Neural cell (in vitro differentiated cells): ENCODE measurements around the gene GRIN2C. TPM values are rescaled to one million over a fixed set of nuclear protein-coding genes. Genes with fewer than 3 reads are reported as not detected.

Source experiments
- H2AFZ ChIP-seq: fragments of 200-600, 300-800 bp; sonication (generic), shearing (Covaris generic); 2 replicates; pipeline ENCODE4 v1.6.0; 2014; ENCODE audit warnings: low read depth, mild to moderate bottlenecking, antibody characterized with exemption, low read length, moderate library complexity
- H3F3A ChIP-seq: fragments of 200-600 bp; shearing (Covaris generic); 2 replicates; pipeline ENCODE4 v1.6.1; 2016; ENCODE audit warnings: mild to moderate bottlenecking, moderate library complexity, mixed read lengths, antibody characterized with exemption, low read length; ENCODE audit not compliant: insufficient read depth, poor library complexity, severe bottlenecking
- H3K27ac ChIP-seq: fragments of 200-600, 300-800 bp; sonication (generic), shearing (Covaris generic); 2 replicates; pipeline ENCODE4 v1.5.1; 2014; ENCODE audit warnings: mild to moderate bottlenecking, low read length, moderate library complexity
- H3K27me3 ChIP-seq: fragments of 300-800, 200-600 bp; sonication (generic), shearing (Covaris generic); 2 replicates; pipeline ENCODE4 v1.6.0; 2014; ENCODE audit warnings: mild to moderate bottlenecking, low read depth, low read length, moderate library complexity; ENCODE audit not compliant: insufficient read depth
- H3K36me3 ChIP-seq: fragments of 300-800, 200-600 bp; sonication (generic), shearing (Covaris generic); 2 replicates; pipeline ENCODE4 v1.5.1; 2014; ENCODE audit warnings: mild to moderate bottlenecking, antibody characterized with exemption, low read length, moderate library complexity; ENCODE audit not compliant: insufficient read depth
- H3K4me2 ChIP-seq: fragments of 300-800, 200-600 bp; sonication (generic), shearing (Covaris generic); 2 replicates; pipeline ENCODE4 v1.6.0; 2014; ENCODE audit warnings: mild to moderate bottlenecking, low read length
- H3K4me3 ChIP-seq: fragments of 300-800, 200-600 bp; sonication (generic), shearing (Covaris generic); 2 replicates; pipeline ENCODE4 v1.5.1; 2014; ENCODE audit warnings: mild to moderate bottlenecking, low read length, moderate library complexity
- H3K79me2 ChIP-seq: fragments of 200-600 bp; shearing (Covaris generic); replicated peaks from 2 replicates; pipeline ENCODE4 v1.6.0; 2014; ENCODE audit warnings: mild to moderate bottlenecking, low read length, moderate library complexity; ENCODE audit not compliant: insufficient read depth
- H3K9ac ChIP-seq: fragments of 300-800, 200-600 bp; sonication (generic), shearing (Covaris generic); 2 replicates; pipeline ENCODE4 v1.6.1; 2016; ENCODE audit warnings: mild to moderate bottlenecking, low read length, mixed read lengths
- H3K9me2 ChIP-seq: fragments of 200-600 bp; shearing (Covaris generic); 2 replicates; pipeline ENCODE4 v1.6.1; 2016; ENCODE audit warnings: mild to moderate bottlenecking, low read length, mixed read lengths; ENCODE audit not compliant: insufficient read depth
- H3K9me3 ChIP-seq: fragments of 200-600, 300-800 bp; sonication (generic), shearing (Covaris generic); 2 replicates; pipeline ENCODE4 v1.6.1; 2016; ENCODE audit warnings: mild to moderate bottlenecking, mixed run types, low read length, moderate library complexity, mixed read lengths
- H4K20me1 ChIP-seq: fragments of 200-600 bp; shearing (Covaris generic); 2 replicates; pipeline ENCODE4 v1.6.1; 2016; ENCODE audit warnings: mild to moderate bottlenecking, mixed run types; ENCODE audit not compliant: insufficient read depth
- CTCF ChIP-seq: fragments of 450-650 bp; IDR thresholded peaks from 2 replicates; pipeline ENCODE4 v1.5.1; 2014; ENCODE audit warnings: antibody characterized with exemption, mild to moderate bottlenecking, moderate library complexity; ENCODE audit not compliant: poor library complexity, severe bottlenecking
- EP300 ChIP-seq: fragments of 450-650 bp; conservative IDR thresholded peaks from 2 replicates; pipeline ENCODE4 v1.6.1; 2014; ENCODE audit warnings: antibody characterized with exemption, mild to moderate bottlenecking, moderate library complexity; ENCODE audit not compliant: poor library complexity, severe bottlenecking
- EZH2 ChIP-seq: fragments of 200-600, 300-800 bp; shearing (Covaris generic), sonication (generic); IDR thresholded peaks from 2 replicates; pipeline ENCODE4 v1.6.1; 2014; ENCODE audit warnings: antibody characterized with exemption, low read length, borderline replicate concordance, mild to moderate bottlenecking; ENCODE audit not compliant: insufficient read depth, poor library complexity, severe bottlenecking
- MXI1 ChIP-seq: fragments of 450-650 bp; conservative IDR thresholded peaks from 2 replicates; pipeline ENCODE4 v1.6.1; 2014; ENCODE audit warnings: antibody characterized with exemption, mild to moderate bottlenecking; ENCODE audit not compliant: poor library complexity, severe bottlenecking
- POLR2AphosphoS5 ChIP-seq: IDR thresholded peaks from 2 replicates; pipeline ENCODE4 v1.6.1; 2012
- RAD21 ChIP-seq: fragments of 450-650 bp; conservative IDR thresholded peaks from 2 replicates; pipeline ENCODE4 v1.6.1; 2014; ENCODE audit warnings: antibody characterized with exemption, mild to moderate bottlenecking, moderate library complexity
- REST ChIP-seq: IDR thresholded peaks from 2 replicates; pipeline ENCODE4 v1.6.1; 2012; ENCODE audit warnings: borderline replicate concordance
- SMC3 ChIP-seq: fragments of 450-650 bp; conservative IDR thresholded peaks from 2 replicates; pipeline ENCODE4 v1.6.1; 2014; ENCODE audit warnings: antibody characterized with exemption, mild to moderate bottlenecking, moderate library complexity; ENCODE audit not compliant: poor library complexity
- TAF1 ChIP-seq: IDR thresholded peaks from 2 replicates; pipeline ENCODE4 v1.6.1; 2012; ENCODE audit warnings: low read depth
- polyA plus RNA-seq: library from polyadenylated mRNA; depleted of rRNA; stranded (reverse); fragments of >200 nt; gene quantifications from 2 replicates; pipeline ENCODE4 v1.2.3, GENCODE V29; 2014

Gene GRIN2C
- polyA plus RNA-seq, 1 donor from 2014 or later = 0.04 TPM

GRCh38 chr17:74883241-74883745 is 23.6 kb upstream of the GRIN2C start:
- Histone ChIP-seq H2AFZ (no peak overlapping the region), H3K27me3 (no peaks in the 10 kb centered on the region)

GRCh38 chr17:74882517-74883240 is 23.0 kb upstream of the GRIN2C start:
- Histone ChIP-seq H3K36me3 (no peaks in the 10 kb centered on the region), H3F3A (no peaks in the 10 kb centered on the region), H3K27me3 (no peaks in the 10 kb centered on the region), H3K79me2 (no peaks in the 10 kb centered on the region), H3K9me3 (no peaks in the 10 kb centered on the region), H3K9me2 (no peaks in the 10 kb centered on the region), H3K4me3 (no peak overlapping the region), H3K4me2 (no peak overlapping the region), H3K27ac (no peak overlapping the region), H4K20me1 (no peaks in the 10 kb centered on the region), H2AFZ (no peak overlapping the region), H3K9ac (no peak overlapping the region)
- TF ChIP-seq EZH2 (no peak), SMC3 (no peak), CTCF (no peak), POLR2AphosphoS5 (no peak), REST (no peak), TAF1 (no peak), RAD21 (no peak)

More at GRCh38 chr17:74883241-74883745, 23.6 kb upstream of the GRIN2C start:
- TF ChIP-seq POLR2AphosphoS5 (no peak), SMC3 (no peak), EP300 (no peak)
- H3K27ac ChIP-seq = no peak overlapping the region
- no peak overlapping the region for H3K4me3 ChIP-seq
- no peaks in the 10 kb centered on the region for H3K79me2 ChIP-seq
- H3K9ac ChIP-seq = no peak overlapping the region
- H3K9me3 ChIP-seq = no peaks in the 10 kb centered on the region
- no peaks in the 10 kb centered on the region for H3K9me2 ChIP-seq
- no peak overlapping the region for H3K4me2 ChIP-seq
- no peaks in the 10 kb centered on the region for H3F3A ChIP-seq
- H3K36me3 ChIP-seq = no peaks in the 10 kb centered on the region
- no peaks in the 10 kb centered on the region for H4K20me1 ChIP-seq

- Histone ChIP-seq H3K36me3 (no peaks in the 10 kb centered on the region), H3K9me2 (no peaks in the 10 kb centered on the region), H3K4me3 (no peak overlapping the region), H3K27ac (no peak overlapping the region), H3K9ac (no peak overlapping the region), H3K79me2 (no peaks in the 10 kb centered on the region), H3F3A (no peaks in the 10 kb centered on the region), H3K9me3 (no peaks in the 10 kb centered on the region), H4K20me1 (no peaks in the 10 kb centered on the region), H2AFZ (no peak overlapping the region), H3K4me2 (no peak overlapping the region), H3K27me3 (no peaks in the 10 kb centered on the region)
- TF ChIP-seq MXI1 (no peak), POLR2AphosphoS5 (no peak), REST (no peak), EP300 (no peak), TAF1 (no peak), SMC3 (no peak), CTCF (no peak), RAD21 (no peak), EZH2 (no peak)
Measured at GRCh38 chr17:74881073-74881472, 21.4 kb upstream of the GRIN2C start.
